ENCODE results near the gene EIF3L. TPM values are rescaled to one million over a fixed set of nuclear protein-coding genes. Genes with fewer than 3 reads are reported as not detected.
A peak's percentile ranks its signal among the peaks of the same experiment; 100 is the strongest.

EIF3L gene
- total RNA-seq, 1 experiment from 2014 or later = 739 TPM

DNA sequence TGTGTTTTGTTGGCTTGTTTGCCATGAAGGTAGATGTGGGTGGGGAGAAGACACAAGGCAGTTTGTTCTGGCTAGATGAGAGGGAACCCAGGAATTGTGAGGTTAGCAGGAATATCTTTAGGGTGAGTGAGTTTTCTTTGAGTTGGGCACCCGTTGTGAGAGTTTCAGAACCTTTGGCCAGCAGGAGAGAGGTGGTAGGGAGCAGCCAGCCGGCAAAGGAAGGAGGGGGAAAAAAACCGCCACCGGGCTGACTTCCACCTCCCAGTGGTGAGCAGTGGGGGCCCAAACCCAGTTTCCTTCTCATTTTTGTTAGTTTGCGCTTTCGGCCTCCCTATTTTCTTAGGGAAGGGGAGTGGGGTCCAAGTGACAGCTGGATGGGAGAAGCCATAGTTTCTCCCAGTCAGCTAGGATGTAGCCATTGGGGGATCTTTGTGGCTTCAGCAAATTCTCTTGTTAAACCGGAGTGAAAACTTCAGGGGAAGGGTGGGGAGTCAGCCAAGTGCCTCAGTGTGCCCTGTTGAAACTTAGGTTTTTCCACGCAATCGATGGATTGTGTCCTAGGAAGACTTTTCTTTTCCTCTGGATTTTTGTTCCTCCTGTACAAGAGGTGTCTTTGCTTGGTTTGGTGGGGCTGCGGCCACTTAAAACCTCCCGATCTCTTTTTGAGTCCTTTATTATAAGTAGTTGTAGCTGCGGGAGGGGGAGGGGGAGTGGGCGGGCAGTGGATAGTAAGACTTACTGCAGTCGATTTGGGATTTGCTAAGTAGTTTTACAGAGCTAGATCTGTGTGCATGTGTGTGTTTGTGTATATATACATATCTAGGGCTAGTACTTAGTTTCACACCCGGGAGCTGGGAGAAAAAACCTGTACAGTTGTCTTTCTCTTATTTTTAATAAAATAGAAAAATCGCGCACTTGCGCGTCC lies 42.5 kb upstream of the EIF3L start:
- DNase-seq = no peak

More for the DNA sequence above, 42.5 kb upstream of the EIF3L start:
- Histone ChIP-seq H2BK20ac (ENCODE audit: low read depth, low read length, poor library complexity, severe bottlenecking) (no peak overlapping the region), H2BK5ac (ENCODE audit: insufficient read length, low read length) (no peak overlapping the region), H3K23ac (ENCODE audit: insufficient read length, low read depth, low read length) (no peak overlapping the region), H3K4me2 (ENCODE audit: insufficient read depth, insufficient read length, low read length) (peak overlapping the region; percentile 87), H3K27ac (ENCODE audit: insufficient read length, low read depth, low read length) (no peak overlapping the region), H3K18ac (ENCODE audit: insufficient read length, low read depth, low read length) (no peak overlapping the region), H2AK5ac (ENCODE audit: insufficient read length, low read length) (no peak overlapping the region), H3K56ac (ENCODE audit: insufficient read length, low read depth, low read length) (no peak overlapping the region), H3T11ph (ENCODE audit: low read length) (no peak overlapping the region), H4K5ac (ENCODE audit: insufficient read length, low read depth, low read length) (no peak overlapping the region), H4K8ac (replicated peaks; ENCODE audit: insufficient read length, low read depth, low read length) (no peak overlapping the region), H2BK15ac (ENCODE audit: low read depth, low read length) (no peak overlapping the region), H3K4ac (ENCODE audit: low read depth, low read length) (no peak overlapping the region), H3K9ac (ENCODE audit: extremely low read depth, insufficient read length, low read length) (peak overlapping the region; percentile 65), H3K14ac (ENCODE audit: insufficient read depth, low read length) (no peak overlapping the region), H3K4me1 (ENCODE audit: insufficient read depth, low read length) (no peaks in the 10 kb centered on the region; the same call in 1 of the 2 replicates), H3K9me3 (ENCODE audit: control insufficient read depth, low read depth, low read length) (no peaks in the 10 kb centered on the region), H3K27me3 (ENCODE audit: insufficient read depth, low read length) (peaks cover 13% of the 10 kb centered on the region; the same call in 1 of the 2 replicates), H4K91ac (ENCODE audit: insufficient read length, low read depth, low read length) (no peak overlapping the region), H3K79me2 (ENCODE audit: insufficient read depth, low read length) (peaks cover 2% of the 10 kb centered on the region; the same call in 1 of the 2 replicates), H2BK12ac (ENCODE audit: insufficient read length, low read depth, low read length) (no peak overlapping the region), H4K20me1 (ENCODE audit: control insufficient read depth, insufficient read depth, insufficient read length) (no peaks in the 10 kb centered on the region), H2BK120ac (ENCODE audit: low read depth, low read length, poor library complexity, severe bottlenecking) (no peak overlapping the region), H3K23me2 (ENCODE audit: insufficient read length, low read depth, low read length, poor library complexity, severe bottlenecking) (peaks cover 54% of the 10 kb centered on the region), H3K79me1 (ENCODE audit: insufficient read depth, low read depth, low read length, poor library complexity, severe bottlenecking) (peaks cover 2% of the 10 kb centered on the region), H2AFZ (ENCODE audit: low read length) (no peak overlapping the region)
- WGBS (ENCODE audit: extremely low coverage, insufficient read length, low lambda C conversion rate) = no CpG with 5 or more reads among the region's 19 CpGs
- Mint-ChIP-seq H3K9me3 (peaks cover 0 to 4% of the 10 kb centered on the region in 2 experiments; a peak in 3 of 5 replicates), H3K36me3 (ENCODE audit: insufficient read depth in 1 of 3, low read depth in 3 of 3) (peaks cover 0 to 4% (median 0%) of the 10 kb centered on the region in 3 experiments; a peak in 2 of 7 replicates), H3K27ac (peak overlapping the region in 1 of 3 experiments; percentile 72; a peak in 2 of 7 replicates), H3K4me3 (peak overlapping the region; percentile 81 to 93), H3K4me1 (peaks cover 35 to 43% of the 10 kb centered on the region in 2 experiments), H3K27me3 (ENCODE audit: low read depth) (peaks cover 45% of the 10 kb centered on the region)
- TF ChIP-seq, protein P1, sequence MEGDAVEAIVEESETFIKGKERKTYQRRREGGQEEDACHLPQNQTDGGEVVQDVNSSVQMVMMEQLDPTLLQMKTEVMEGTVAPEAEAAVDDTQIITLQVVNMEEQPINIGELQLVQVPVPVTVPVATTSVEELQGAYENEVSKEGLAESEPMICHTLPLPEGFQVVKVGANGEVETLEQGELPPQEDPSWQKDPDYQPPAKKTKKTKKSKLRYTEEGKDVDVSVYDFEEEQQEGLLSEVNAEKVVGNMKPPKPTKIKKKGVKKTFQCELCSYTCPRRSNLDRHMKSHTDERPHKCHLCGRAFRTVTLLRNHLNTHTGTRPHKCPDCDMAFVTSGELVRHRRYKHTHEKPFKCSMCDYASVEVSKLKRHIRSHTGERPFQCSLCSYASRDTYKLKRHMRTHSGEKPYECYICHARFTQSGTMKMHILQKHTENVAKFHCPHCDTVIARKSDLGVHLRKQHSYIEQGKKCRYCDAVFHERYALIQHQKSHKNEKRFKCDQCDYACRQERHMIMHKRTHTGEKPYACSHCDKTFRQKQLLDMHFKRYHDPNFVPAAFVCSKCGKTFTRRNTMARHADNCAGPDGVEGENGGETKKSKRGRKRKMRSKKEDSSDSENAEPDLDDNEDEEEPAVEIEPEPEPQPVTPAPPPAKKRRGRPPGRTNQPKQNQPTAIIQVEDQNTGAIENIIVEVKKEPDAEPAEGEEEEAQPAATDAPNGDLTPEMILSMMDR (conservative IDR thresholded peaks at IDR 0.05) = 0 out of 3 replicates have a peak, but pooled peaks have one; percentile 5

Data from H9 (cell line).